Stomach (tissue), 19 donors: ENCODE measurements around the gene PI4KB. TPM values are rescaled to one million over a fixed set of nuclear protein-coding genes. Genes with fewer than 3 reads are reported as not detected.

ENCODE experiments used
- DNase-seq, 2 donors: peaks; one replicate each; pipeline versions ENCODE4 v3.0.0 to v3.0.0-alpha.2; 2013 to 2019
- H3K27ac ChIP-seq, 5 donors: fragments of 200-600 bp in 4 of 5; sonication (generic) in 4 of 5; one replicate each; pipeline ENCODE4 v1.5.1; 2013 to 2019; ENCODE audit warnings: mild to moderate bottlenecking in 1 of 5, moderate library complexity in 1 of 5
- H3K27me3 ChIP-seq, 3 donors: fragments of 200-600 bp; sonication (generic); one replicate each; pipeline ENCODE4 v1.5.1; 2017 to 2019; ENCODE audit warnings: mixed run types in 1 of 3
- H3K36me3 ChIP-seq, 4 donors: fragments of 200-600 bp; sonication (generic); 1 replicate in 3 of 4; 2 replicates in 1 of 4; pipeline ENCODE4 v1.5.1; 2016 to 2019
- H3K4me1 ChIP-seq, 4 donors: fragments of 200-600 bp; sonication (generic); one replicate each; pipeline ENCODE4 v1.5.1; 2016 to 2019
- H3K4me3 ChIP-seq, 4 donors: fragments of 200-600 bp; sonication (generic) in 3 of 4; one replicate each; pipeline ENCODE4 v1.5.1; 2016 to 2019; ENCODE audit warnings: mild to moderate bottlenecking in 1 of 4
- H3K9me3 ChIP-seq, 4 donors: fragments of 200-600 bp; sonication (generic); one replicate each; pipeline ENCODE4 v1.5.1; 2016 to 2019
- EP300 ChIP-seq: sonication (generic); formaldehyde crosslinking; IDR thresholded peaks from one replicate; pipeline ENCODE4 v1.6.1; 2017; ENCODE audit warnings: antibody characterized with exemption
- POLR2A ChIP-seq, 4 donors: fragments of 450-650 bp; IDR thresholded peaks; one replicate each; pipeline ENCODE4 v1.6.1; 2016; ENCODE audit warnings: antibody characterized with exemption in 4 of 4, control low read depth in 2 of 4, mild to moderate bottlenecking in 1 of 4, moderate library complexity in 1 of 4
- POLR2AphosphoS5 ChIP-seq, 3 donors: sonication (generic); formaldehyde crosslinking; IDR thresholded peaks; one replicate each; pipeline ENCODE4 v1.6.1; 2016; ENCODE audit warnings: antibody characterized with exemption in 3 of 3
- WGBS, 5 donors: extraction: QIAGEN DNeasy Blood & Tissue Kit in 3 of 5; methylation state at CpG; one replicate each; pipeline versions ENCODE4 v1.1.5 to v1.1.7; 2013 to 2018; 5-methylcytosine and 5-hydroxymethylcytosine counted together
- intact Hi-C: fragments of 100-400 bp; cut with DNase I; formaldehyde crosslinking; loops from one replicate; pipeline ENCODE4 v1.15.1; 2023; ENCODE audit warnings: low total_unique reads
- long read RNA-seq, 10 donors: transcript quantifications; one replicate each; lab custom pipeline, GENCODE V29; 2026
- polyA plus RNA-seq, 3 donors: library from polyadenylated mRNA; stranded (reverse); fragments of 200-250 nt; gene quantifications; one replicate each; pipeline ENCODE4 v1.2.3, GENCODE V29; 2013
- total RNA-seq, 5 donors: library from RNA; depleted of rRNA; stranded (reverse); fragments of >200 nt; gene quantifications; one replicate each; pipeline versions ENCODE4 v1.1.0 to v1.2.3, GENCODE V29; 2014 to 2016
- TF ChIP-seq, protein P1 (sequence below), 7 experiments: fragments of 450-650 bp in 4 of 7; fragments of 200-600 bp in 3 of 7; sonication (generic) in 3 of 7; IDR thresholded peaks; one replicate each; pipeline ENCODE4 v1.5.1; 2016 to 2019; ENCODE audit warnings: antibody characterized with exemption in 7 of 7, control low read depth in 2 of 7, mild to moderate bottlenecking in 1 of 7
- donor health status: healthy with polysubstance abuse.
- donor health status: Bipolar disorder and iron deficiency.
- donor health status: healthy.

Gene PI4KB
- total RNA-seq (100 to 1,000 TPM in 2 of 5 donors, 10 to 100 TPM in 3; 33.2 to 187 (median 62.6) TPM), polyA plus RNA-seq (10 to 100 TPM; 24.1 to 33.5 (median 25.3) TPM)
- long read RNA-seq, donor 1, partial matches to known transcripts: 5 of 6 reads
- long read RNA-seq, donor 1, other reads (novel, unspliced or antisense): 0 of 6 reads
- long read RNA-seq, donor 2, partial matches to known transcripts: 6 of 7 reads
- long read RNA-seq, donor 2, other reads (novel, unspliced or antisense): 0 of 7 reads
- long read RNA-seq, donor 3, partial matches to known transcripts: 0 of 4 reads
- long read RNA-seq, donor 3, other reads (novel, unspliced or antisense): 0 of 4 reads
- long read RNA-seq, donor 4: 0 reads
- long read RNA-seq, donor 5, partial matches to known transcripts: 355 of 363 reads
- long read RNA-seq, donor 5, other reads (novel, unspliced or antisense): 7 of 363 reads
- long read RNA-seq, donor 6: 0 reads
- long read RNA-seq, donor 7, partial matches to known transcripts: 0 of 4 reads
- long read RNA-seq, donor 7, other reads (novel, unspliced or antisense): 0 of 4 reads
- long read RNA-seq, donor 8, partial matches to known transcripts: 26 of 32 reads
- long read RNA-seq, donor 8, other reads (novel, unspliced or antisense): 0 of 32 reads
- long read RNA-seq, donor 9, partial matches to known transcripts: 0 of 2 reads
- long read RNA-seq, donor 9, other reads (novel, unspliced or antisense): 0 of 2 reads
- long read RNA-seq, donor 10: 0 reads

- Histone ChIP-seq H3K27me3 (no peaks in the 10 kb centered on the region), H3K36me3 (peaks cover 13 to 35% (median 33%) of the 10 kb centered on the region in 4 donors), H3K4me3 (peak within 1 kb of the TSS; percentile 66 to 88 (median 86)), H3K9me3 (no peaks in the 10 kb centered on the region), H3K4me1 (peaks cover 21 to 52% (median 43%) of the 10 kb centered on the region in 4 donors), H3K27ac (peak within 1 kb of the TSS; percentile 83 to 98 (median 94))
- WGBS, 5 donors: 0 to 1% (median 0%) methylated on average over 34 to 40 of the region's 40 CpGs
- TF ChIP-seq POLR2A (IDR thresholded peaks at IDR 0.05) (no peak), EP300 (no peak), POLR2AphosphoS5 (IDR thresholded peaks at IDR 0.05) (peak; percentile 51 to 76 (median 57))
- peak; percentile 90 to 99 for DNase-seq
- intact Hi-C loops: no loop called here
Observed at GRCh38 chr1:151327223-151327902, at the start of gene PI4KB. PI4KB (minus strand) TSS chr1:151327416; CDS start chr1:151316481, 10,935 bp downstream.

- Histone ChIP-seq H3K4me1 (peaks cover 42 to 59% (median 57%) of the 10 kb centered on the region in 4 donors), H3K4me3 (no peak overlapping the region), H3K9me3 (no peaks in the 10 kb centered on the region), H3K27me3 (no peaks in the 10 kb centered on the region), H3K36me3 (peaks cover 0 to 14% (median 9%) of the 10 kb centered on the region in 4 donors), H3K27ac (peak overlapping the region in 3 of 5 donors; percentile 89 to 92 (median 89))
- TF ChIP-seq POLR2A (IDR thresholded peaks at IDR 0.05): no peak
- TF ChIP-seq, protein P1, sequence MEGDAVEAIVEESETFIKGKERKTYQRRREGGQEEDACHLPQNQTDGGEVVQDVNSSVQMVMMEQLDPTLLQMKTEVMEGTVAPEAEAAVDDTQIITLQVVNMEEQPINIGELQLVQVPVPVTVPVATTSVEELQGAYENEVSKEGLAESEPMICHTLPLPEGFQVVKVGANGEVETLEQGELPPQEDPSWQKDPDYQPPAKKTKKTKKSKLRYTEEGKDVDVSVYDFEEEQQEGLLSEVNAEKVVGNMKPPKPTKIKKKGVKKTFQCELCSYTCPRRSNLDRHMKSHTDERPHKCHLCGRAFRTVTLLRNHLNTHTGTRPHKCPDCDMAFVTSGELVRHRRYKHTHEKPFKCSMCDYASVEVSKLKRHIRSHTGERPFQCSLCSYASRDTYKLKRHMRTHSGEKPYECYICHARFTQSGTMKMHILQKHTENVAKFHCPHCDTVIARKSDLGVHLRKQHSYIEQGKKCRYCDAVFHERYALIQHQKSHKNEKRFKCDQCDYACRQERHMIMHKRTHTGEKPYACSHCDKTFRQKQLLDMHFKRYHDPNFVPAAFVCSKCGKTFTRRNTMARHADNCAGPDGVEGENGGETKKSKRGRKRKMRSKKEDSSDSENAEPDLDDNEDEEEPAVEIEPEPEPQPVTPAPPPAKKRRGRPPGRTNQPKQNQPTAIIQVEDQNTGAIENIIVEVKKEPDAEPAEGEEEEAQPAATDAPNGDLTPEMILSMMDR (IDR thresholded peaks at IDR 0.05): no peak
- no peak for TF ChIP-seq EP300
- TF ChIP-seq POLR2AphosphoS5 (IDR thresholded peaks at IDR 0.05): no peak
- 59 to 81% (median 73%) methylated on average over 13 to 14 of the region's 14 CpGs for WGBS, 5 donors
- intact Hi-C loops: no loop called here
- DNase-seq: no peak
Observed at GRCh38 chr1:151373196-151373595, 46.0 kb upstream of the PI4KB start.

DNA sequence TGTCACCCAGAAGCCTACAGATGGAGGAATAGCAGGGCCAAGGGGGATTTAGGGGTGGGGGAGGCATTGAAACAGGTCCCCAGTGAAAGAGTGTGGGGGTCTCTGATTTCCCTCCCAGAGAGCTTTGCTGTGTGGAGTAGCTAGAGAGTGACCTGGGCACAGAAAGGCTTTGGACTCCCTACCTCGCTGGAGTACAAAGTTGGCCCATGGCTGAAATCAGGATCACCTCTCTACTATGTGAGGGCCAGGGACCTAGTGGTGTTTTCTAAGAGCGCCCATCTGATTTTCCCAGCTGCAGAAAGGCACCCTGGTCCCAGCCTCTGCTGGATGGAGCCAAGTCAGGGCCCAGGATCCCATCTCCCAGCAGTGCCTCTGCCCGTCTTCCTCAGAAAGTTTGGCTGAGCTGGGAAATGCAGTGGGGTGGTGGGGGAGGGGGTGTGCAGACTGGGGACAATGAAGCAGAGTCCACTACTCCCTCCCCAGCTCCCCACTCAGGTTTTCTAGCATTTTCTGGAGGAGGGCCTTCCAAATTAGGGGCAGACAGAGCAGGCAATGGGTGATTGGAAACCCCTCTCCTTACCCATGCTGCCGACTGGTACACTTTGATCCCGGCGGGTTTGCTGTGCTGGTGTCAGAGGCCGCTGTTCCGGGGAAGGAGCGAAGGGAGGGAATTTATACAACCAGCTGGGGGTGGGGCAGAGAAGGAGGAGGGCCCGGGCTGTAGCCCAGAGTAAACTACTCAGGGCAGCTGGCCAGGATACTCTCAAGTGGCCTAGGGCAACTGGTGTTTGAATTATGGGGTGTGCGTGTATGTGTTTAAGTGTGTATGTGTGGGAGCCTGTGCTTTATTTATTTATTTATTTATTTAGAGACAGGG, 45.1 kb upstream of the PI4KB start, which contains the start of gene SELENBP1:
Gene SELENBP1, minus strand, starts transcription at position 648 of the 877 bp plus-strand sequence. Its CDS starts 64 bp downstream, at position 584.
- H3K4me3 ChIP-seq: peak within 1 kb of the TSS; percentile 53 to 65 (median 58)
- 13 to 40% (median 15%) methylated on average over 11 of the region's 11 CpGs for WGBS, 5 donors
- H3K36me3 ChIP-seq: peaks cover 0 to 23% (median 16%) of the 10 kb centered on the region in 4 donors
- peaks cover 42 to 67% (median 62%) of the 10 kb centered on the region in 4 donors for H3K4me1 ChIP-seq
- no peaks in the 10 kb centered on the region for H3K9me3 ChIP-seq
- no peaks in the 10 kb centered on the region for H3K27me3 ChIP-seq
- intact Hi-C loops: no loop called here
- peak within 1 kb of the TSS; percentile 85 to 92 (median 89) for H3K27ac ChIP-seq
- peak; percentile 95 to 96 for DNase-seq
- TF ChIP-seq EP300: no peak
- TF ChIP-seq, protein P1 (IDR thresholded peaks at IDR 0.05): no peak
- TF ChIP-seq POLR2A (IDR thresholded peaks at IDR 0.05): peak in 2 of 4 donors; percentile 48 to 88
- TF ChIP-seq POLR2AphosphoS5 (IDR thresholded peaks at IDR 0.05): peak; percentile 28 to 98 (median 97)
